ENCODE results near the gene C11orf65.
"Not testable (repeated sequence)": the region's sequence is repeated elsewhere in the genome, so short reads cannot be mapped to it uniquely, and the experiment has no call there.

Gene C11orf65

GRCh38 chr11:108472681-108473080 lies 5.4 kb upstream of the C11orf65 start:
- no peak for DNase-seq

GRCh38 chr11:108468478-108468864 lies 1.1 kb upstream of the C11orf65 start:
- DNase-seq: no peak

- DNase-seq: no peak
These were observed 924 bp downstream of the C11orf65 start for GRCh38 chr11:108466405-108466804.

- DNase-seq: no peak
These were observed 14.0 kb downstream of the C11orf65 start for GRCh38 chr11:108453207-108453835.

- not testable (repeated sequence) for DNase-seq
These were observed 25.9 kb downstream of the C11orf65 start for GRCh38 chr11:108441445-108441844.

GRCh38 chr11:108436594-108436993 lies 30.7 kb downstream of the C11orf65 start:
- DNase-seq: no peak

GRCh38 chr11:108435066-108435465 lies 32.3 kb downstream of the C11orf65 start:
- DNase-seq: no peak

GRCh38 chr11:108432783-108433182 lies 34.5 kb downstream of the C11orf65 start:
- DNase-seq: peak; percentile 94

- DNase-seq: no peak
These were observed 35.3 kb downstream of the C11orf65 start for GRCh38 chr11:108431997-108432396.

GRCh38 chr11:108431370-108431769 lies 36.0 kb downstream of the C11orf65 start:
- no peak for DNase-seq

GRCh38 chr11:108417551-108417950 lies 49.8 kb downstream of the C11orf65 start:
- peak; percentile 16 for DNase-seq

- DNase-seq: no peak
These were observed 52.4 kb downstream of the C11orf65 start for GRCh38 chr11:108414958-108415357.

GRCh38 chr11:108405706-108406105 lies 61.6 kb downstream of the C11orf65 start:
- no peak for DNase-seq

GRCh38 chr11:108403052-108403451 lies 64.3 kb downstream of the C11orf65 start:
- DNase-seq: no peak

GRCh38 chr11:108402241-108402640 lies 65.1 kb downstream of the C11orf65 start:
- DNase-seq: no peak

- DNase-seq: no peak
These were observed 68.9 kb downstream of the C11orf65 start for GRCh38 chr11:108398439-108398838.

- not testable (repeated sequence) for DNase-seq
These were observed 70.7 kb downstream of the C11orf65 start for GRCh38 chr11:108396672-108397071.

- DNase-seq: no peak
These were observed 72.5 kb downstream of the C11orf65 start for GRCh38 chr11:108394744-108395284.

- no peak for DNase-seq
These were observed 74.3 kb downstream of the C11orf65 start for GRCh38 chr11:108393046-108393445.

GRCh38 chr11:108392353-108392752 lies 75.0 kb downstream of the C11orf65 start:
- DNase-seq: no peak

GRCh38 chr11:108388576-108388975 lies 78.8 kb downstream of the C11orf65 start:
- DNase-seq: no peak

- DNase-seq: not testable (repeated sequence)
These were observed 93.8 kb downstream of the C11orf65 start for GRCh38 chr11:108373505-108373904.

- no peak for DNase-seq
These were observed 96.3 kb downstream of the C11orf65 start for GRCh38 chr11:108370990-108371389.

- no peak for DNase-seq
These were observed 97.0 kb downstream of the C11orf65 start for GRCh38 chr11:108370315-108370714.

GRCh38 chr11:108369064-108369463 lies 98.3 kb downstream of the C11orf65 start:
- peak; percentile 8 for DNase-seq
